Inflammatory macrophage (primary cell): ENCODE results near the gene BMPR1B.

ENCODE experiments used
- DNase-seq, 2 donors: peaks; one replicate each; pipeline ENCODE4 v3.0.0-alpha.2; 2020 to 2022

BMPR1B gene

GRCh38 chr4:95049551-95050233 lies 291.9 kb downstream of the BMPR1B start:
- no peak for DNase-seq

DNA sequence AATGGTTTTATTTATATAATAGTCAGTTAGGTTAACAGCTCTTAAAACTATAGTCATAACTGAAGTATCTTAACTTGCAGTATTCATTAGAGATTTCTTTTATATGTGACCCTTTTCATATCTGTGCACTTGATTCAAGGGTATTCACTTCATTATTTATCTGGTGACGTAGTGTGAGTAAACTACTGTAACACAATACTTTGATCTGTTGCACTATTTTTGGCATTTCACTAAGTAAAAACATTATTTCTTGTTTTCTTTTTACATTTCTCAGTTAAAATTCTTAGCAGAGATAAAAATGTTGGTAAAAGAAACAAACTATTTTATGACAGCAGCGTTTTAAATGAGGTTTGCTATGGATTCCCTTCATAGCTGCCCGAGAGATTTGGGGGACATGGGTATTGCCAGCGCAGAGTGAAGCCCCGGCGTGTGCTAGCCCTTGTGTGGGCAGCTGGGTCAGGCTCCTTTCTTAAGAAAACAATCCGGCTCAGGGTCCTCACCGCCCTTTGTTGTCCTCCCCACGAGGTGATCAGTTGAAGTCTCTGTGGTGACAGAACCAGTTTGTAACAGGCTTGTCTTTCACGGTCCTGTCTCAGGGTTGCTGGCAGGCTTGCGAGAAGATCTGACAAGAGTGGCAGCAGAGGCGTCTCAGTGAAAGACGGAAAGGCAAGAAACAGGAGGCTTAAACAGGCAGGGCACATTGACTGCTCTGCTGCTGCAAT lies 293.4 kb downstream of the BMPR1B start:
- no peak for DNase-seq

- no peak for DNase-seq
Measured at GRCh38 chr4:95051702-95052020, 293.9 kb downstream of the BMPR1B start.

DNA sequence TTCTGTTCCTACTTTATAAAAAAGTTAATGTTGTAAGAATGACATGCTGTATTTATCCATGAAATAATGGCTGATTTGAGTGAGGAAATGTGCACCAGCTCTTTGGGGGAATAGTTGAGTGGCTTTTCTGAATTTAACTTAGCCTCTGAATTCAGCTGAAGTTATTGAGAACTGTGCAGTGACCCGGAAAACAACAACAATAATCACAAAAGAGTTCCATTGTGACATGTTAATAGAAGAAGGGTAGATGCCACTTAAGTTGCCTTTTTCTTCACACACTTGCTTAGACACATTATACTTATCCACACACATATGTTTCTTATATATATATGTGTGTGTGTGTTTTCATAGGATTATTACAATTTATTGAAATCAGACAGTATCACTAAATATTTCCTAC lies 301.2 kb downstream of the BMPR1B start:
- DNase-seq = no peak

GRCh38 chr4:95059663-95060062 lies 301.9 kb downstream of the BMPR1B start:
- DNase-seq = no peak

- peak in 1 of 2 donors; percentile 2 for DNase-seq
Measured at GRCh38 chr4:95061220-95061619, 303.5 kb downstream of the BMPR1B start.

DNA sequence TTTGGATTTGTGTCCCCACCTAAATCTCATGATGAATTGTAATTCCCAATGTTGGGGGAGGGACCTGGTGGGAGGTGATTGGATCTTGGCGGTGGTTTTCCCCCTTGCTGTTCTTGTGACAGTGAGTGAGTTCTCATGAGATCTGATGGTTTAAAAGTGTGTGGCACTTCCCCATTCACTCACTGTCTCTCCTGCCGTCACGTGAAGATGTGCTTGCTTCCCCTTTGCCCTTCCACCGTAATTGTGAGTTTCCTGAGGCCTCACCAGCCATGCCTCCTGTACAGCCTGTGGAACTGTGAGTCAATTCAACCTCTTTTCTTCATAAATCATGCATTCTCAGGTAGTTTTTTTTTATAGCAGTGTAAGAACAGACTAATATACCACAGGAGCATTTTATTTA lies 304.0 kb downstream of the BMPR1B start:
- peak; percentile 23 to 26 for DNase-seq

GRCh38 chr4:95066050-95066449 lies 308.3 kb downstream of the BMPR1B start:
- DNase-seq = no peak

GRCh38 chr4:95068401-95068800 lies 310.6 kb downstream of the BMPR1B start:
- DNase-seq = no peak

DNA sequence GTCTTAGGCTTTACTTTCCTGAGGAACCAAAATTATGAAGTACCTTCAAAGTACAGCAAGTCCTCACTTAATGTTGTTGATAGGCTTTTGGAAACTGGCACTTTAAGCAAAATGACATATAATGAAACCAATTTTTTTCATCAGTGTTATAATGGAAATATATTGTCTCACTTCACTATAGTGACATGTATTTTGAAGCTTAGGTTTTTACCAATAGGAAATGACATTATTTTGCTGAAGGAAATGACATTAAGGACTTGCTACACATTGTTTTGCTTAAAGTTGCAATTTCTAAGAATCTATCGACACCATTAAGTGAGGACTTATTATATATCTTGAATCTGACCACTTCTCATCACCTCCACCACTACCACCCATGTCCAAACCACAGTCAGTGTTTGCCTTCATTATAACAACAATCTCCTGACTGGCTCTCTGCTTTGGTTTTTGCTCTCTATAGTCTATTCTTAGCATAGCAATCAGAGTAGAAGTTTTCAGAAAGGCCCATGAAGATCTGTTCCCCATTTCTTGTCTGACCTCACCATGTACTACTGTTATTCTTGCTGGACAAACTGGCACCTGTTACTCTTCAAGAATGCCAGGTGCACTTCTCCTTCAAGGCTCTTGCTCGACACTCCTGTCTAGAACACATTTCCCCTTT lies 311.2 kb downstream of the BMPR1B start:
- no peak for DNase-seq

DNA sequence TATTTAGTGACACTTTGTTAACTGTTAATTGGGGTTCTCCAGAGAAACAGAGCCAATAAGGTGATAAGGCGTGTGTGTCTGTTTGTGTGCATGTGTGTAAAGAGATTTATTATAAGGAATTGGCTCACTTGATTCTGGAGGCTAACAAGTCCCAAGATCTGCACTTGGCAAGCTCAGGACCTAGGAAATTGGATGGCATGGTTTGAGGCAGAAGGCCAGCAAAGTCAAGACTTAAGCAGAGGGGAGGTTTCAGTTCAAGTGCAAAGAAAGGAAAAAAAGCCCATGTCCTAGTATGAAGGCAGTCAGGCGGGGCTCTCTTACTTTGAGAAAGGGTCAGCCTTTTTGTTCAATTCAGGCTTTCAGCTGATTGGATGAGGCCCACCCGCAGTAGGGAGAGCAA lies 314.1 kb downstream of the BMPR1B start:
- DNase-seq = no peak

DNA sequence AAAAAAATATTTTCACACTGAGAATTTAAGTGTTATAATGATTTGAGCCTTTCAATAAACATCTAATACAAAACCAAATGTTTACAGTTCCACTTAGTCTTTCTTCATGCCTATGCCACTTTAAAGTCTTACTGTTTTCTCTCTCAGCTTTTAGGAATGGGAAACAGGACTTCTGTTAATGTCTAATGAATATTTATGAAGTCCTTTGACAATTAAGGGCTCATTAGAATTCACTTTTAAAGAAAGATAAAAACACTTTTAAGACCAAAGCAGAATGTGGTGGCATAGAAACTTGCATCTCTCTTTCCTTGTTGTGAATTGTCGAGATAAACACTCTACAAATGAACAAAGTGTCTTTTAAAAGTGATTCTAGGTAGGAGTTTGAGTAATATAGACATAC lies 315.9 kb downstream of the BMPR1B start:
- no peak for DNase-seq

DNA sequence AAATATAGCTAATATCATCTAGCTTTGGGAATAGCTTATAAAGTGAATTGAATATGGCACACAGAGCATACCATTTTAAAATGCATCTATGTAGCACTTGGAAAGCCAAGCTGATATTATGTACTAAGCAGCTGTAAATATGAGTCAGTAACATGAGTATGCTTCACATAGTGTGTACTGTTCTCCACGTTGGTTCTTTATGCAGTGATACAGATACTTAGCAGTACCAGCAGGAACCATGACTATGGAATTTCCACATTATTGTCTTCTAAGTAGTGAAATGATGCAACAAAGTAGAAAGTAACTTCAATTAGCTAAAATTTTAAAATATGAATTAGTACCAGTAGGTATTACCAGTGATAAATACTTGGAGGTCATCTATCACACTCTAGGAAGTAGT lies 320.1 kb downstream of the BMPR1B start:
- DNase-seq = no peak

GRCh38 chr4:95080969-95081368 lies 323.2 kb downstream of the BMPR1B start:
- DNase-seq = no peak

GRCh38 chr4:95084584-95084983 lies 326.8 kb downstream of the BMPR1B start:
- DNase-seq = no peak

- DNase-seq = no peak
Measured at GRCh38 chr4:95085124-95085833, 327.5 kb downstream of the BMPR1B start.

DNA sequence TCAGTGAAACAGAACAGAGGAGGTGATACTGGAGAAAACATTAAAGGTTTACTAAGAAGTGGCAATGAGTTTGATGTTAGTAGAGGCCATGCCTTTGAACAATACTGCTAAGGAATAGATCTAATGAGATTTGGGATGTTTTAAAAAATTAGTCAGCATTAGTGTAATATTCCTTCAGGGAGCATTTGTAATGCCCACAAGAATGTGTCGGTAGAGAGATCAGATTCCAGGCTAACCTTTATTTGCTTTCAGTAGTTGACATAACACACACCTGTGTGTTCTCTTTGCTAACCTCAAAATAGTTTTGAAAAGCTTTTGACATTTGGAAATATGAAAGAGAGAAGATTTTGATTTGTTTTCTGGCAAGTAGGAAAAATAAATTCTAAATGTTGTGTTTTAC lies 328.8 kb downstream of the BMPR1B start:
- DNase-seq = no peak

DNA sequence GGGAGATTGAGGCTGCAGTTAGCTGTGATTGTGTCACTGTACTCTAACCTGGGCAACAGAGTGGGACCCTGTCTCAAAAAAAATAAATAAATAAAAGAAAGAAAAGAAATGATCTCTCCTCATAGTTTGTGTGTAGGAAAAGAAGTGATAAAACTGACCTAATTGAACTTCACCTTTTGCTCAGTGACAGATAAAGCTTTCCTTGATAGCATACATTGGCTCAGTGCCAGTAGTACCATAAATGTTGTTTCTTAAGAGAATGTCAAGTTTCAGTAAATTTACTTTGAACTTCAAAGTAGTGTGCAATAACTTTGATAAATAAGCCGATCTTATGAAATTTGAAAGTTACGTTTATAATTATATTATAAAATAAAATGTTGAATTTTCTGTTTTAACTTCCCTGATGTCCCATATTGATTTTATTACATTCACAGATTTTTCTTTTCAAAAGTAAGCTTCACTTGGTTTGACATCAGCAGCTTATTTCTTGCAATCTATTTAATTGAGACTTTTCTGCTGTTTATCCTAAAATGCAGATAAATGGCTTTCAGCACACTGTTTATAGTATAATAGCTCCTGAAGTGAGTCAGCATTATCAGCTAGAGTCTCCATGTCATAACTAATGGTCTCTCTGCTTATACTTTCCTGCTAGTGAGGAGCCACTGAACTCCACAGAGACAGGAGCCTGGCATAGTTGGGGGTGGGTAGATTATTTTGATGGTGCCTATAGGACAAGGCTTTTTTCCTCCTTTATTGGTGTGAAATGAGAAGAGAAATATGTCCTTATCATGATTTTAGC lies 330.1 kb downstream of the BMPR1B start:
- DNase-seq = no peak

DNA sequence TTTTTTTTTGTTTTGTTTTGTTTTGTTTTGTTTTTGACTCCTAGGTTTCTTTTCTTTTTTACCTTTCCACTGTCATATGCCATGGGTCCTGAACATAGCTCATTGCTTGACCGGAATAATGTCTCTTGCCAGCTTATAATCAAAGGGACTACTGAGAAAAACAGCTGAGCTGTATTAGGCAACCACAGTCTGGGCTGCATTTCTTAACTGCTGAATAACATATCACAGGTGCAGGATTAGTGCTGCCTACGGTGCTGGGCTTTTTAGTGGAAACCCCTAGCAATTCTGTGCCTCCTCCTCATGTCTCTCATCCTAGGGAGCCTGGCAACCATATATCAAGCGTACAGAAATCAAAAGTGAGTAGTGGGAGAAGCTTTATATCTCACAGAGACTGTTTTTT lies 333.5 kb downstream of the BMPR1B start:
- DNase-seq = no peak

GRCh38 chr4:95092766-95093165 lies 335.0 kb downstream of the BMPR1B start:
- no peak for DNase-seq

DNA sequence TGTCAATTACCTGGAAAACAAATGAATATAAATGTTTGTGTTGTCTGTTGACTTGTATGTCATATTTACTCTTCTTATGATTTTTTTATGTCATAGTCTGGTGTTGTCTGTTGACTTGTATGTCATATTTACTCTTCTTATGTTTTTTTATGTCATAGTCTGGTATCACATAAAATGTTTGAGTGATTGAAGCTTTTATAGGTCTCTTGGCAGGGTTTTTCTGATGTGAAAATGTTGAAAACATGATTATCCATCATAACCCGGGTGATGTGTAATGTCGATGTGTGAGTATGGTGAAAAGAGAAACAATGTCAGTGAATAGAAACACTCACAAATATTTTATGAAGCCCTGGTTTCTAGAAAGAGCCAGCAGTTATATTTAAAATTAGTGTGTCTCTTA lies 335.7 kb downstream of the BMPR1B start:
- DNase-seq = no peak
